HEK293 (cell line): ENCODE measurements around the gene WDFY3.

Experiments
- CTCF ChIA-PET: fragments of 350-600 bp; formaldehyde crosslinking; extraction: SDS; loops from one replicate; lab custom pipeline; 2021; ENCODE audit warnings: antibody characterized with exemption; lab: Yijun Ruan, JAX
- POLR2A ChIA-PET: fragments of 300-600 bp; formaldehyde crosslinking; extraction: SDS; loops from one replicate; lab custom pipeline; 2020; ENCODE audit warnings: antibody characterized with exemption, inconsistent platforms; lab: Yijun Ruan, JAX
- H3K27ac ChIP-seq: fragments of 200-500 bp; sonication (Bioruptor generic); 2 replicates; pipeline ENCODE4 v1.5.1; 2014; ENCODE audit warnings: low read depth, low read length, control low read depth, inconsistent platforms; ENCODE audit errors: extremely low read depth
- H3K36me3 ChIP-seq, 2 experiments: fragments of 200-500 bp in 1 of 2; sonication (Bioruptor generic) in 1 of 2; 1 replicate in 1 of 2; 2 replicates in 1 of 2; pipeline ENCODE4 v1.5.1; 2014 to 2017; ENCODE audit warnings: inconsistent platforms in 2 of 2, low read length in 2 of 2; ENCODE audit not compliant: control insufficient read depth in 2 of 2, insufficient read depth in 1 of 2
- H3K4me1 ChIP-seq: fragments of 200-500 bp; sonication (Bioruptor generic); 2 replicates; pipeline ENCODE4 v1.5.1; 2014; ENCODE audit warnings: mild to moderate bottlenecking, low read length, inconsistent platforms; ENCODE audit not compliant: control insufficient read depth, insufficient read depth
- H3K4me3 ChIP-seq: 2 replicates; pipeline ENCODE4 v1.5.1; 2011; ENCODE audit warnings: low read depth, mild to moderate bottlenecking, control low read depth, low read length, moderate library complexity
- H3K9me3 ChIP-seq: fragments of 200-500 bp; sonication (Bioruptor generic); 2 replicates; pipeline ENCODE4 v1.5.1; 2014; ENCODE audit warnings: low read depth, low read length, inconsistent platforms; ENCODE audit not compliant: control insufficient read depth, insufficient read depth
- GLIS2 ChIP-seq: fragments of 450-650 bp; formaldehyde crosslinking; IDR thresholded peaks from 2 replicates; pipeline ENCODE4 v1.5.1; 2016; ENCODE audit warnings: missing biosample characterization, missing genetic modification characterization
- HOXA7 ChIP-seq: sonication (generic); formaldehyde crosslinking; IDR thresholded peaks from 2 replicates; pipeline ENCODE4 v1.8.1; 2022; ENCODE audit warnings: missing genetic modification reagents, borderline replicate concordance
- IKZF3 ChIP-seq: fragments of 450-650 bp; IDR thresholded peaks from 2 replicates; pipeline ENCODE4 v1.5.0; 2018; ENCODE audit warnings: missing biosample characterization, mild to moderate bottlenecking, missing genetic modification characterization, moderate library complexity
- KLF1 ChIP-seq: fragments of 450-650 bp; formaldehyde crosslinking; IDR thresholded peaks from 2 replicates; pipeline ENCODE4 v1.5.1; 2016; ENCODE audit warnings: missing biosample characterization, missing genetic modification characterization
- KLF9 ChIP-seq: fragments of 450-650 bp; formaldehyde crosslinking; IDR thresholded peaks from 2 replicates; pipeline ENCODE4 v1.5.1; 2016; ENCODE audit warnings: missing biosample characterization, missing genetic modification characterization, low read depth
- SP3 ChIP-seq: fragments of 450-650 bp; formaldehyde crosslinking; IDR thresholded peaks from 2 replicates; pipeline ENCODE4 v1.5.1; 2016; ENCODE audit warnings: missing biosample characterization, missing genetic modification characterization
- ZBTB17 ChIP-seq: fragments of 450-650 bp; formaldehyde crosslinking; IDR thresholded peaks from 2 replicates; pipeline ENCODE4 v1.5.1; 2016; ENCODE audit warnings: missing biosample characterization, missing genetic modification characterization
- ZEB2 ChIP-seq: fragments of 450-650 bp; formaldehyde crosslinking; IDR thresholded peaks from 2 replicates; pipeline ENCODE4 v1.5.1; 2016; ENCODE audit warnings: missing biosample characterization, missing genetic modification characterization
- ZFHX2 ChIP-seq: fragments of 450-650 bp; formaldehyde crosslinking; conservative IDR thresholded peaks from 2 replicates; pipeline ENCODE4 v1.5.1; 2016; ENCODE audit warnings: missing biosample characterization, missing genetic modification characterization
- ZNF133 ChIP-seq: fragments of 450-650 bp; formaldehyde crosslinking; IDR thresholded peaks from 2 replicates; pipeline ENCODE4 v1.5.1; 2016; ENCODE audit warnings: missing biosample characterization, missing genetic modification characterization
- ZNF146 ChIP-seq: fragments of 450-650 bp; formaldehyde crosslinking; IDR thresholded peaks from 2 replicates; pipeline ENCODE4 v1.5.1; 2016; ENCODE audit warnings: missing biosample characterization, missing genetic modification characterization
- ZNF169 ChIP-seq: fragments of 450-650 bp; formaldehyde crosslinking; IDR thresholded peaks from 2 replicates; pipeline ENCODE4 v1.5.1; 2016; ENCODE audit warnings: missing biosample characterization, missing genetic modification characterization
- ZNF174 ChIP-seq: fragments of 450-650 bp; formaldehyde crosslinking; IDR thresholded peaks from 2 replicates; pipeline ENCODE4 v1.5.0; 2017; ENCODE audit warnings: missing biosample characterization, mild to moderate bottlenecking, missing genetic modification characterization
- ZNF23 ChIP-seq: fragments of 450-650 bp; formaldehyde crosslinking; IDR thresholded peaks from 2 replicates; pipeline ENCODE4 v1.5.1; 2016; ENCODE audit warnings: missing biosample characterization, missing genetic modification characterization, borderline replicate concordance
- ZNF302 ChIP-seq: fragments of 450-650 bp; formaldehyde crosslinking; IDR thresholded peaks from 2 replicates; pipeline ENCODE4 v1.5.1; 2016; ENCODE audit warnings: missing biosample characterization, missing genetic modification characterization, low read depth
- ZNF530 ChIP-seq: fragments of 450-650 bp; formaldehyde crosslinking; IDR thresholded peaks from 2 replicates; pipeline ENCODE4 v1.5.1; 2016; ENCODE audit warnings: low read depth, missing biosample characterization, missing genetic modification characterization
- ZNF544 ChIP-seq: fragments of 450-650 bp; formaldehyde crosslinking; IDR thresholded peaks from 2 replicates; pipeline ENCODE4 v1.5.0; 2017; ENCODE audit warnings: missing biosample characterization, missing genetic modification characterization
- ZNF560 ChIP-seq: fragments of 450-650 bp; formaldehyde crosslinking; IDR thresholded peaks from 2 replicates; pipeline ENCODE4 v1.5.1; 2017; ENCODE audit warnings: missing biosample characterization, missing genetic modification characterization, borderline replicate concordance
- ZNF596 ChIP-seq: fragments of 450-650 bp; IDR thresholded peaks from 2 replicates; pipeline ENCODE4 v1.5.0; 2018; ENCODE audit warnings: missing biosample characterization, mild to moderate bottlenecking, missing genetic modification characterization, moderate library complexity
- ZNF621 ChIP-seq: fragments of 450-650 bp; formaldehyde crosslinking; IDR thresholded peaks from 2 replicates; pipeline ENCODE4 v1.5.1; 2017; ENCODE audit warnings: missing biosample characterization, missing genetic modification characterization
- ZNF623 ChIP-seq: fragments of 450-650 bp; formaldehyde crosslinking; IDR thresholded peaks from 2 replicates; pipeline ENCODE4 v1.5.1; 2016; ENCODE audit warnings: missing biosample characterization, missing genetic modification characterization
- ZNF629 ChIP-seq: fragments of 450-650 bp; formaldehyde crosslinking; IDR thresholded peaks from 2 replicates; pipeline ENCODE4 v1.5.1; 2017; ENCODE audit warnings: missing biosample characterization, missing genetic modification characterization
- ZNF654 ChIP-seq: fragments of 450-650 bp; formaldehyde crosslinking; IDR thresholded peaks from 2 replicates; pipeline ENCODE4 v1.5.1; 2016; ENCODE audit warnings: low read depth, missing biosample characterization, missing genetic modification characterization
- ZNF777 ChIP-seq: fragments of 450-650 bp; formaldehyde crosslinking; IDR thresholded peaks from 2 replicates; pipeline ENCODE4 v1.5.1; 2017; ENCODE audit warnings: missing biosample characterization, missing genetic modification characterization, borderline replicate concordance
- ZNF830 ChIP-seq: fragments of 450-650 bp; IDR thresholded peaks from 2 replicates; pipeline ENCODE4 v1.5.0; 2018; ENCODE audit warnings: missing biosample characterization, missing genetic modification characterization, low read depth, mild to moderate bottlenecking, moderate library complexity
- ZNF843 ChIP-seq: fragments of 450-650 bp; formaldehyde crosslinking; IDR thresholded peaks from 2 replicates; pipeline ENCODE4 v1.5.1; 2016; ENCODE audit warnings: missing biosample characterization, missing genetic modification characterization
- TF ChIP-seq, protein P1 (sequence below): fragments of 450-650 bp; formaldehyde crosslinking; IDR thresholded peaks from 2 replicates; pipeline ENCODE4 v1.5.1; 2017; ENCODE audit warnings: missing biosample characterization, missing genetic modification characterization
- TF ChIP-seq, protein P2 (sequence below): fragments of 450-650 bp; formaldehyde crosslinking; IDR thresholded peaks from 2 replicates; pipeline ENCODE4 v1.5.1; 2016; ENCODE audit warnings: missing biosample characterization, missing genetic modification characterization, low read depth
- TF ChIP-seq, protein P3 (sequence below): fragments of 450-650 bp; formaldehyde crosslinking; IDR thresholded peaks from 2 replicates; pipeline ENCODE4 v1.5.1; 2016; ENCODE audit warnings: missing biosample characterization, missing genetic modification characterization, borderline replicate concordance
- TF ChIP-seq, protein P4 (sequence below): IDR thresholded peaks from 2 replicates; pipeline ENCODE4 v1.6.1; 2011; ENCODE audit warnings: mild to moderate bottlenecking, low read depth, low read length, borderline replicate concordance

The WDFY3 gene

DNA sequence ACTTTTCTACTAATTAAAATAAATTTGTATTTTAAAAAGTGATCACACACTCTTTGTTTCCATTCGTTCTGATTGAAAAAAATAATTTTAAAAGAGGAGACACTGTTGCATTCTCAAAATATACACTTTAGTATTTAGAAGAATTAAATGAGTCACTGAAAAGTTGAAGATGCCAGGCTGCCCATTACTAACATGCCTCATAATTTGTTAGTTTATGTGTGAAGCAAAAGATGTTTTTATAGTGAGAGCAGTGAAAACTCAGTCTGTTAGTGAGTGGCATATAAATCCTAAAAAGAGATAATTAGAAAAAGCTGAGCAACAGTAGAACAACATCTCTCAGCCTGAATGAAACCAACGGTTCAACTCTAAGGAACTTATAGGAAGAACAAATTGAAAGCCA, 240.1 kb downstream of the WDFY3 start:
- Histone ChIP-seq H3K4me3 (no peak overlapping the region), H3K27ac (no peak overlapping the region)
- CTCF ChIA-PET: no interaction called here

DNA sequence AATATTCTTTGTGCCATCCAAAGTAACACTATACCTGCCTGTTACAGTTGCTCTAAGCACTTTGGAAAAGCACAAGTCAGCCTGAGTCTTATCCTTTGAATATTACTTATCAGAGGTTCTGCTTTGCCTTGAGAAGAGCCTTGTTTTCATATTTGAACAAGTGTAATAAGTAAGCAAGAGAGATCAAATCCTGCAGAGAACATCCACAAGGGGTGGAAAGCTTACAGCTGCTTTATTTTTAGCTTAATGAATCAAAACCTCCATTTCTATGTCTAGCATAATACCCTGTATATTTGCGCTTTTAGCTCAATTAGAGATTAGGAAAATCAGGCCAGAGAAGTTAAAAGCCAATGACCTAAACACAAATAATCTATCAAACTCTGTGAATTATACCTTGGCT, 243.8 kb downstream of the WDFY3 start:
- H3K9me3 ChIP-seq: no peaks in the 10 kb centered on the region
- no peak overlapping the region for H3K27ac ChIP-seq
- TF ChIP-seq ZNF23 (tag by site-specific recombination) (no peak), ZNF302 (no peak), ZNF169 (tag by site-specific recombination) (no peak), ZNF133 (tag by site-specific recombination) (no peak), SP3 (tag by site-specific recombination) (no peak), ZNF174 (tag by site-specific recombination) (no peak), ZNF544 (no peak), ZNF629 (tag by site-specific recombination) (no peak), IKZF3 (tag by site-specific recombination) (no peak), GLIS2 (tag by site-specific recombination) (no peak), ZNF530 (tag by site-specific recombination) (no peak), ZNF596 (tag by site-specific recombination) (no peak), KLF1 (tag by site-specific recombination) (no peak)
- TF ChIP-seq, protein P1, sequence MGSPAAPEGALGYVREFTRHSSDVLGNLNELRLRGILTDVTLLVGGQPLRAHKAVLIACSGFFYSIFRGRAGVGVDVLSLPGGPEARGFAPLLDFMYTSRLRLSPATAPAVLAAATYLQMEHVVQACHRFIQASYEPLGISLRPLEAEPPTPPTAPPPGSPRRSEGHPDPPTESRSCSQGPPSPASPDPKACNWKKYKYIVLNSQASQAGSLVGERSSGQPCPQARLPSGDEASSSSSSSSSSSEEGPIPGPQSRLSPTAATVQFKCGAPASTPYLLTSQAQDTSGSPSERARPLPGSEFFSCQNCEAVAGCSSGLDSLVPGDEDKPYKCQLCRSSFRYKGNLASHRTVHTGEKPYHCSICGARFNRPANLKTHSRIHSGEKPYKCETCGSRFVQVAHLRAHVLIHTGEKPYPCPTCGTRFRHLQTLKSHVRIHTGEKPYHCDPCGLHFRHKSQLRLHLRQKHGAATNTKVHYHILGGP: no peak
- TF ChIP-seq, protein P2, sequence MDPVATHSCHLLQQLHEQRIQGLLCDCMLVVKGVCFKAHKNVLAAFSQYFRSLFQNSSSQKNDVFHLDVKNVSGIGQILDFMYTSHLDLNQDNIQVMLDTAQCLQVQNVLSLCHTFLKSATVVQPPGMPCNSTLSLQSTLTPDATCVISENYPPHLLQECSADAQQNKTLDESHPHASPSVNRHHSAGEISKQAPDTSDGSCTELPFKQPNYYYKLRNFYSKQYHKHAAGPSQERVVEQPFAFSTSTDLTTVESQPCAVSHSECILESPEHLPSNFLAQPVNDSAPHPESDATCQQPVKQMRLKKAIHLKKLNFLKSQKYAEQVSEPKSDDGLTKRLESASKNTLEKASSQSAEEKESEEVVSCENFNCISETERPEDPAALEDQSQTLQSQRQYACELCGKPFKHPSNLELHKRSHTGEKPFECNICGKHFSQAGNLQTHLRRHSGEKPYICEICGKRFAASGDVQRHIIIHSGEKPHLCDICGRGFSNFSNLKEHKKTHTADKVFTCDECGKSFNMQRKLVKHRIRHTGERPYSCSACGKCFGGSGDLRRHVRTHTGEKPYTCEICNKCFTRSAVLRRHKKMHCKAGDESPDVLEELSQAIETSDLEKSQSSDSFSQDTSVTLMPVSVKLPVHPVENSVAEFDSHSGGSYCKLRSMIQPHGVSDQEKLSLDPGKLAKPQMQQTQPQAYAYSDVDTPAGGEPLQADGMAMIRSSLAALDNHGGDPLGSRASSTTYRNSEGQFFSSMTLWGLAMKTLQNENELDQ (tag by site-specific recombination): no peak
- TF ChIP-seq, protein P3, sequence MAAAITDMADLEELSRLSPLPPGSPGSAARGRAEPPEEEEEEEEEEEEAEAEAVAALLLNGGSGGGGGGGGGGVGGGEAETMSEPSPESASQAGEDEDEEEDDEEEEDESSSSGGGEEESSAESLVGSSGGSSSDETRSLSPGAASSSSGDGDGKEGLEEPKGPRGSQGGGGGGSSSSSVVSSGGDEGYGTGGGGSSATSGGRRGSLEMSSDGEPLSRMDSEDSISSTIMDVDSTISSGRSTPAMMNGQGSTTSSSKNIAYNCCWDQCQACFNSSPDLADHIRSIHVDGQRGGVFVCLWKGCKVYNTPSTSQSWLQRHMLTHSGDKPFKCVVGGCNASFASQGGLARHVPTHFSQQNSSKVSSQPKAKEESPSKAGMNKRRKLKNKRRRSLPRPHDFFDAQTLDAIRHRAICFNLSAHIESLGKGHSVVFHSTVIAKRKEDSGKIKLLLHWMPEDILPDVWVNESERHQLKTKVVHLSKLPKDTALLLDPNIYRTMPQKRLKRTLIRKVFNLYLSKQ (tag by site-specific recombination): no peak
- TF ChIP-seq, all 188 proteins: peak for 0
- H3K36me3 ChIP-seq: peaks cover 0 to 60% of the 10 kb centered on the region in 2 experiments; a peak in 1 of 3 replicates
- ChIA-PET CTCF (interaction anchor here (0.5 kb wide), 1 partner anchor 103 kb away, joined by 3 read pairs; no protein-coding TSS in a partner anchor), POLR2A (no interaction called here)
- H3K4me1 ChIP-seq: no peaks in the 10 kb centered on the region
- H3K4me3 ChIP-seq: no peak overlapping the region

More for the DNA sequence above, 240.1 kb downstream of the WDFY3 start:
- H3K36me3 ChIP-seq: peaks cover 0 to 34% of the 10 kb centered on the region in 2 experiments; a peak in 1 of 3 replicates
- H3K9me3 ChIP-seq: no peaks in the 10 kb centered on the region
- TF ChIP-seq ZNF560 (tag by site-specific recombination): no peak
- no peak for TF ChIP-seq ZNF830 (tag by site-specific recombination)
- no peak for TF ChIP-seq ZBTB17 (tag by site-specific recombination)
- no peak for TF ChIP-seq ZNF777 (tag by site-specific recombination)
- TF ChIP-seq HOXA7 (CRISPR knock-in tag): no peak
- no peak for TF ChIP-seq ZFHX2 (tag by site-specific recombination)
- TF ChIP-seq ZNF654 (tag by site-specific recombination): no peak
- no peak for TF ChIP-seq ZNF23 (tag by site-specific recombination)
- no peak for TF ChIP-seq ZNF623
- no peak for TF ChIP-seq ZNF621 (tag by site-specific recombination)
- TF ChIP-seq ZEB2 (tag by site-specific recombination): no peak
- TF ChIP-seq ZNF843 (tag by site-specific recombination): no peak
- no peak for TF ChIP-seq ZNF146 (tag by site-specific recombination)
- TF ChIP-seq, protein P4, sequence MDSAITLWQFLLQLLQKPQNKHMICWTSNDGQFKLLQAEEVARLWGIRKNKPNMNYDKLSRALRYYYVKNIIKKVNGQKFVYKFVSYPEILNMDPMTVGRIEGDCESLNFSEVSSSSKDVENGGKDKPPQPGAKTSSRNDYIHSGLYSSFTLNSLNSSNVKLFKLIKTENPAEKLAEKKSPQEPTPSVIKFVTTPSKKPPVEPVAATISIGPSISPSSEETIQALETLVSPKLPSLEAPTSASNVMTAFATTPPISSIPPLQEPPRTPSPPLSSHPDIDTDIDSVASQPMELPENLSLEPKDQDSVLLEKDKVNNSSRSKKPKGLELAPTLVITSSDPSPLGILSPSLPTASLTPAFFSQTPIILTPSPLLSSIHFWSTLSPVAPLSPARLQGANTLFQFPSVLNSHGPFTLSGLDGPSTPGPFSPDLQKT: no peak
- no peak for TF ChIP-seq KLF9 (tag by site-specific recombination)
- POLR2A ChIA-PET: no interaction called here
- H3K4me1 ChIP-seq: no peaks in the 10 kb centered on the region
